Testis (tissue), 2 donors: ENCODE measurements around the gene PIWIL4.

Experiments
- POLR2A ChIP-seq: fragments of 450-650 bp; IDR thresholded peaks from one replicate; pipeline ENCODE4 v1.6.1; 2017; ENCODE audit warnings: antibody characterized with exemption, mild to moderate bottlenecking, moderate library complexity
- TF ChIP-seq, protein P1 (sequence below), 3 experiments: fragments of 450-650 bp in 2 of 3; fragments of 200-600 bp in 1 of 3; sonication (generic) in 1 of 3; IDR thresholded peaks; one replicate each; pipeline ENCODE4 v1.5.1; 2016 to 2019; ENCODE audit warnings: antibody characterized with exemption in 3 of 3, mild to moderate bottlenecking in 2 of 3, moderate library complexity in 1 of 3

DNA sequence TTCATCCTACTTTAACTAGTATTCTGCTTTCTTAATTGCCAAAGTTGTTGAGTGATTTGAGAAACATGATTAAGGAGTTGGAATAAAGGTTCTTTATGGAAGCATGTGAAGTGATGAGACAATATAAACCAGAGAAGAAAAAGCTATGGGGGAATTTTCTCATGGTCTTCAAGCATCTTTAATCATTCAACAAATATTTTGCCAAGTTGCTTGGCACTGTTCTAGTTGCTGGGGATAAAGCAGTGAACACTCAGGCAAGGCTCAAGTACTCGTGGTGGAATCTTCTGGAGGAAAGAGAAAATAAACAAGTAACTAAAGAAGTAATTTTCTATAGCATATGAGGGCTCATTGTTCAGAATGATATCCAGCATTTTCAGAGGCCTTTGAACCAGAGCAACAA is 9.2 kb upstream of the PIWIL4 start:
- TF ChIP-seq, protein P1, sequence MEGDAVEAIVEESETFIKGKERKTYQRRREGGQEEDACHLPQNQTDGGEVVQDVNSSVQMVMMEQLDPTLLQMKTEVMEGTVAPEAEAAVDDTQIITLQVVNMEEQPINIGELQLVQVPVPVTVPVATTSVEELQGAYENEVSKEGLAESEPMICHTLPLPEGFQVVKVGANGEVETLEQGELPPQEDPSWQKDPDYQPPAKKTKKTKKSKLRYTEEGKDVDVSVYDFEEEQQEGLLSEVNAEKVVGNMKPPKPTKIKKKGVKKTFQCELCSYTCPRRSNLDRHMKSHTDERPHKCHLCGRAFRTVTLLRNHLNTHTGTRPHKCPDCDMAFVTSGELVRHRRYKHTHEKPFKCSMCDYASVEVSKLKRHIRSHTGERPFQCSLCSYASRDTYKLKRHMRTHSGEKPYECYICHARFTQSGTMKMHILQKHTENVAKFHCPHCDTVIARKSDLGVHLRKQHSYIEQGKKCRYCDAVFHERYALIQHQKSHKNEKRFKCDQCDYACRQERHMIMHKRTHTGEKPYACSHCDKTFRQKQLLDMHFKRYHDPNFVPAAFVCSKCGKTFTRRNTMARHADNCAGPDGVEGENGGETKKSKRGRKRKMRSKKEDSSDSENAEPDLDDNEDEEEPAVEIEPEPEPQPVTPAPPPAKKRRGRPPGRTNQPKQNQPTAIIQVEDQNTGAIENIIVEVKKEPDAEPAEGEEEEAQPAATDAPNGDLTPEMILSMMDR (IDR thresholded peaks at IDR 0.05), result no peak
- no peak for TF ChIP-seq POLR2A
